Measurements from ENCODE around the gene PHIP. TPM values are rescaled to one million over a fixed set of nuclear protein-coding genes. Genes with fewer than 3 reads are reported as not detected.

Gene PHIP
- total and polyA plus RNA-seq, 9 of the 15 experiments (the other 6 are each of a cell fraction or from before 2014, with no cell fraction given) = 8.1 to 36.3 (median 16.5) TPM

DNA sequence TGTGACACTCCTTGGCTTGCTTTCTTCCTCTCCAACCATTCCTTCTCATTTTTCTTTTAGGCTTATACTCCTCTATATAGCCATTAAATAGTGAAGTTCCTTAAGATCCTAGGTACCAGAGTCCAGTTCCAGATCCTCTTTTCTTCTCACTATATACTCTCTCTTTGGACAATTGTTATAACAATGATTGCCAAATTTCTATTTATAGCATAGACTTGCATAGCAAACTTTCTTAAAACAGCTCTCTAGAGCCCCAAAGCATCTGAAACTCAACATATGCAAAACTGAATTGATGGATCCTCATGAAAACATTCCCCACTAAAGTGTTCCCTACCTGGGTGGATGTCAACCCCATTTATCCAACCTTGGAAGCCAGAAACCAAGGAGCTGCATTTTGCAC lies 13.4 kb downstream of the PHIP start:
- in situ Hi-C loops (cut with MboI) = no loop called here
- no peak for FAIRE-seq
- CTCF ChIA-PET (ENCODE audit: low intra/inter-chr PET ratio) = no interaction called here
- TF ChIP-seq CREM (IDR thresholded peaks at IDR 0.05; ENCODE audit: low read depth) (no peak), COPS2 (conservative IDR thresholded peaks at IDR 0.05) (no peak), MCM5 (IDR thresholded peaks at IDR 0.05; ENCODE audit: low read depth) (no peak), SOX6 (IDR thresholded peaks at IDR 0.05) (no peak), ZNF263 (CRISPR knock-in tag; IDR thresholded peaks at IDR 0.05; ENCODE audit: borderline replicate concordance) (no peak), OTX1 (CRISPR knock-in tag; IDR thresholded peaks at IDR 0.05) (no peak), CXXC5 (CRISPR knock-in tag; IDR thresholded peaks at IDR 0.05) (no peak), NR2C1 (IDR thresholded peaks at IDR 0.05) (no peak), NR2C1 (tag; IDR thresholded peaks at IDR 0.05) (no peak)
- TF ChIP-seq, protein P1, sequence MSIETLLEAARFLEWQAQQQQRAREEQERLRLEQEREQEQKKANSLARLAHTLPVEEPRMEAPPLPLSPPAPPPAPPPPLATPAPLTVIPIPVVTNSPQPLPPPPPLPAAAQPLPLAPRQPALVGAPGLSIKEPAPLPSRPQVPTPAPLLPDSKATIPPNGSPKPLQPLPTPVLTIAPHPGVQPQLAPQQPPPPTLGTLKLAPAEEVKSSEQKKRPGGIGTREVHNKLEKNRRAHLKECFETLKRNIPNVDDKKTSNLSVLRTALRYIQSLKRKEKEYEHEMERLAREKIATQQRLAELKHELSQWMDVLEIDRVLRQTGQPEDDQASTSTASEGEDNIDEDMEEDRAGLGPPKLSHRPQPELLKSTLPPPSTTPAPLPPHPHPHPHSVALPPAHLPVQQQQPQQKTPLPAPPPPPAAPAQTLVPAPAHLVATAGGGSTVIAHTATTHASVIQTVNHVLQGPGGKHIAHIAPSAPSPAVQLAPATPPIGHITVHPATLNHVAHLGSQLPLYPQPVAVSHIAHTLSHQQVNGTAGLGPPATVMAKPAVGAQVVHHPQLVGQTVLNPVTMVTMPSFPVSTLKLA (conservative IDR thresholded peaks at IDR 0.05) = no peak
- TF ChIP-seq, protein P2, sequence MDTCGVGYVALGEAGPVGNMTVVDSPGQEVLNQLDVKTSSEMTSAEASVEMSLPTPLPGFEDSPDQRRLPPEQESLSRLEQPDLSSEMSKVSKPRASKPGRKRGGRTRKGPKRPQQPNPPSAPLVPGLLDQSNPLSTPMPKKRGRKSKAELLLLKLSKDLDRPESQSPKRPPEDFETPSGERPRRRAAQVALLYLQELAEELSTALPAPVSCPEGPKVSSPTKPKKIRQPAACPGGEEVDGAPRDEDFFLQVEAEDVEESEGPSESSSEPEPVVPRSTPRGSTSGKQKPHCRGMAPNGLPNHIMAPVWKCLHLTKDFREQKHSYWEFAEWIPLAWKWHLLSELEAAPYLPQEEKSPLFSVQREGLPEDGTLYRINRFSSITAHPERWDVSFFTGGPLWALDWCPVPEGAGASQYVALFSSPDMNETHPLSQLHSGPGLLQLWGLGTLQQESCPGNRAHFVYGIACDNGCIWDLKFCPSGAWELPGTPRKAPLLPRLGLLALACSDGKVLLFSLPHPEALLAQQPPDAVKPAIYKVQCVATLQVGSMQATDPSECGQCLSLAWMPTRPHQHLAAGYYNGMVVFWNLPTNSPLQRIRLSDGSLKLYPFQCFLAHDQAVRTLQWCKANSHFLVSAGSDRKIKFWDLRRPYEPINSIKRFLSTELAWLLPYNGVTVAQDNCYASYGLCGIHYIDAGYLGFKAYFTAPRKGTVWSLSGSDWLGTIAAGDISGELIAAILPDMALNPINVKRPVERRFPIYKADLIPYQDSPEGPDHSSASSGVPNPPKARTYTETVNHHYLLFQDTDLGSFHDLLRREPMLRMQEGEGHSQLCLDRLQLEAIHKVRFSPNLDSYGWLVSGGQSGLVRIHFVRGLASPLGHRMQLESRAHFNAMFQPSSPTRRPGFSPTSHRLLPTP (IDR thresholded peaks at IDR 0.05; ENCODE audit: borderline replicate concordance, extremely low read depth, insufficient read length) = no peak
- TF ChIP-seq, protein P3, sequence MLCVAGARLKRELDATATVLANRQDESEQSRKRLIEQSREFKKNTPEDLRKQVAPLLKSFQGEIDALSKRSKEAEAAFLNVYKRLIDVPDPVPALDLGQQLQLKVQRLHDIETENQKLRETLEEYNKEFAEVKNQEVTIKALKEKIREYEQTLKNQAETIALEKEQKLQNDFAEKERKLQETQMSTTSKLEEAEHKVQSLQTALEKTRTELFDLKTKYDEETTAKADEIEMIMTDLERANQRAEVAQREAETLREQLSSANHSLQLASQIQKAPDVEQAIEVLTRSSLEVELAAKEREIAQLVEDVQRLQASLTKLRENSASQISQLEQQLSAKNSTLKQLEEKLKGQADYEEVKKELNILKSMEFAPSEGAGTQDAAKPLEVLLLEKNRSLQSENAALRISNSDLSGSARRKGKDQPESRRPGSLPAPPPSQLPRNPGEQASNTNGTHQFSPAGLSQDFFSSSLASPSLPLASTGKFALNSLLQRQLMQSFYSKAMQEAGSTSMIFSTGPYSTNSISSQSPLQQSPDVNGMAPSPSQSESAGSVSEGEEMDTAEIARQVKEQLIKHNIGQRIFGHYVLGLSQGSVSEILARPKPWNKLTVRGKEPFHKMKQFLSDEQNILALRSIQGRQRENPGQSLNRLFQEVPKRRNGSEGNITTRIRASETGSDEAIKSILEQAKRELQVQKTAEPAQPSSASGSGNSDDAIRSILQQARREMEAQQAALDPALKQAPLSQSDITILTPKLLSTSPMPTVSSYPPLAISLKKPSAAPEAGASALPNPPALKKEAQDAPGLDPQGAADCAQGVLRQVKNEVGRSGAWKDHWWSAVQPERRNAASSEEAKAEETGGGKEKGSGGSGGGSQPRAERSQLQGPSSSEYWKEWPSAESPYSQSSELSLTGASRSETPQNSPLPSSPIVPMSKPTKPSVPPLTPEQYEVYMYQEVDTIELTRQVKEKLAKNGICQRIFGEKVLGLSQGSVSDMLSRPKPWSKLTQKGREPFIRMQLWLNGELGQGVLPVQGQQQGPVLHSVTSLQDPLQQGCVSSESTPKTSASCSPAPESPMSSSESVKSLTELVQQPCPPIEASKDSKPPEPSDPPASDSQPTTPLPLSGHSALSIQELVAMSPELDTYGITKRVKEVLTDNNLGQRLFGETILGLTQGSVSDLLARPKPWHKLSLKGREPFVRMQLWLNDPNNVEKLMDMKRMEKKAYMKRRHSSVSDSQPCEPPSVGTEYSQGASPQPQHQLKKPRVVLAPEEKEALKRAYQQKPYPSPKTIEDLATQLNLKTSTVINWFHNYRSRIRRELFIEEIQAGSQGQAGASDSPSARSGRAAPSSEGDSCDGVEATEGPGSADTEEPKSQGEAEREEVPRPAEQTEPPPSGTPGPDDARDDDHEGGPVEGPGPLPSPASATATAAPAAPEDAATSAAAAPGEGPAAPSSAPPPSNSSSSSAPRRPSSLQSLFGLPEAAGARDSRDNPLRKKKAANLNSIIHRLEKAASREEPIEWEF (CRISPR knock-in tag; IDR thresholded peaks at IDR 0.05) = no peak

More for the DNA sequence above, 13.4 kb downstream of the PHIP start:
- POLR2A ChIA-PET = interaction anchor here (0.6 to 1.4 kb wide), 4 partner anchors 12 to 28 kb away, joined by 3 to 8 read pairs (median 4); partner anchors contain the start of gene PHIP
- Histone ChIP-seq H3K4me1 (replicated peaks in 1 of 2; ENCODE audit: control insufficient read depth in 2 of 2, insufficient read depth in 2 of 2, low read length in 2 of 2) (no peaks in the 10 kb centered on the region), H2AFZ (ENCODE audit: low read depth, low read length) (no peak overlapping the region), H3K4me3 (no peak overlapping the region), H4K20me1 (replicated peaks; ENCODE audit: control insufficient read depth, insufficient read depth, low read length) (no peaks in the 10 kb centered on the region), H3K27ac (ENCODE audit: extremely low read depth, low read depth, low read length) (no peak overlapping the region), H3K9me1 (ENCODE audit: control insufficient read depth, insufficient read depth, low read length) (no peaks in the 10 kb centered on the region), H3K36me3 (ENCODE audit: control insufficient read depth, insufficient read depth, low read length) (peaks cover 35% of the 10 kb centered on the region), H3K9ac (ENCODE audit: insufficient read depth in 1 of 2, low read depth in 2 of 2, low read length in 2 of 2) (no peak overlapping the region), H3K9me3 (replicated peaks; ENCODE audit: control insufficient read depth, insufficient read depth, low read depth, low read length) (no peaks in the 10 kb centered on the region), H3K79me2 (ENCODE audit: control insufficient read depth, insufficient read depth, low read length) (peaks cover 79% of the 10 kb centered on the region), H3K27me3 (ENCODE audit: control insufficient read depth in 2 of 2, insufficient read depth in 2 of 2, low read length in 2 of 2) (no peaks in the 10 kb centered on the region), H3K4me2 (ENCODE audit: insufficient read depth, low read length) (no peak overlapping the region)
- DNase-seq (ENCODE audit: extremely low read depth in 1 of 4, low spot score in 3 of 4) (no peak), ATAC-seq (no peak)
- BruUV-seq (replicated peaks) = no TSS peak
- intact Hi-C loops (cut with micrococcal nuclease) = no loop called here

All from K562 (cell line).